Uterus (tissue), 4 donors: ENCODE results near the gene PTPRN2. TPM values are rescaled to one million over a fixed set of nuclear protein-coding genes. Genes with fewer than 3 reads are reported as not detected.

Experiments
- DNase-seq, 2 donors: peaks; one replicate each; pipeline ENCODE4 v3.0.0-alpha.2; 2019 to 2020
- H3K27ac ChIP-seq, 2 donors: fragments of 200-600 bp; sonication (generic); 1 replicate in 1 of 2; 2 replicates in 1 of 2; pipeline ENCODE4 v1.5.1; 2016 to 2018
- H3K27me3 ChIP-seq, 2 donors: fragments of 200-600 bp; sonication (generic); one replicate each; pipeline ENCODE4 v1.5.1; 2018 to 2019; ENCODE audit warnings: control low read depth in 1 of 2
- H3K36me3 ChIP-seq, 2 donors: fragments of 200-600 bp; sonication (generic); one replicate each; pipeline ENCODE4 v1.5.1; 2019; ENCODE audit warnings: control low read depth in 1 of 2
- H3K4me1 ChIP-seq, 2 donors: fragments of 200-600 bp; sonication (generic); one replicate each; pipeline ENCODE4 v1.5.1; 2018 to 2019; ENCODE audit warnings: control low read depth in 1 of 2
- H3K4me3 ChIP-seq, 2 donors: fragments of 200-600 bp; sonication (generic); 1 replicate in 1 of 2; 2 replicates in 1 of 2; pipeline ENCODE4 v1.5.1; 2018 to 2019; ENCODE audit warnings: mild to moderate bottlenecking in 1 of 2
- H3K9me3 ChIP-seq, 2 donors: fragments of 200-600 bp; sonication (generic); one replicate each; pipeline ENCODE4 v1.5.1; 2019; ENCODE audit warnings: control low read depth in 1 of 2
- POLR2A ChIP-seq, 2 donors: fragments of 450-650 bp; IDR thresholded peaks; one replicate each; pipeline ENCODE4 v1.6.1; 2016; ENCODE audit warnings: antibody characterized with exemption in 2 of 2, mild to moderate bottlenecking in 1 of 2, moderate library complexity in 1 of 2
- intact Hi-C: fragments of 100-400 bp; cut with DNase I; formaldehyde crosslinking; loops from one replicate; pipeline ENCODE4 v1.15.1; 2023; ENCODE audit warnings: low total_unique reads
- total RNA-seq, 4 donors: library from RNA; depleted of rRNA in 3 of 4; stranded (reverse); fragments of >200 nt in 3 of 4; gene quantifications; one replicate each; pipeline versions ENCODE4 v1.1.0 to v1.2.4, GENCODE V29; 2014 to 2023
- TF ChIP-seq, protein P1 (sequence below), 4 experiments: fragments of 200-600 bp in 2 of 4; fragments of 450-650 bp in 2 of 4; sonication (generic) in 2 of 4; IDR thresholded peaks; one replicate each; pipeline ENCODE4 v1.5.1; 2016 to 2019; ENCODE audit warnings: antibody characterized with exemption in 4 of 4, mild to moderate bottlenecking in 2 of 4, moderate library complexity in 1 of 4
- donor health status: DM: yes; HTN: yes; CAD: no.

PTPRN2 gene
- total RNA-seq, 4 donors from 2014 or later, result 1.2 to 5.2 (median 2.3) TPM

- no peak for DNase-seq
- Histone ChIP-seq H3K27ac (no peak overlapping the region), H3K36me3 (no peaks in the 10 kb centered on the region), H3K4me3 (no peak overlapping the region), H3K4me1 (no peaks in the 10 kb centered on the region), H3K9me3 (no peaks in the 10 kb centered on the region), H3K27me3 (no peaks in the 10 kb centered on the region)
- TF ChIP-seq, protein P1, sequence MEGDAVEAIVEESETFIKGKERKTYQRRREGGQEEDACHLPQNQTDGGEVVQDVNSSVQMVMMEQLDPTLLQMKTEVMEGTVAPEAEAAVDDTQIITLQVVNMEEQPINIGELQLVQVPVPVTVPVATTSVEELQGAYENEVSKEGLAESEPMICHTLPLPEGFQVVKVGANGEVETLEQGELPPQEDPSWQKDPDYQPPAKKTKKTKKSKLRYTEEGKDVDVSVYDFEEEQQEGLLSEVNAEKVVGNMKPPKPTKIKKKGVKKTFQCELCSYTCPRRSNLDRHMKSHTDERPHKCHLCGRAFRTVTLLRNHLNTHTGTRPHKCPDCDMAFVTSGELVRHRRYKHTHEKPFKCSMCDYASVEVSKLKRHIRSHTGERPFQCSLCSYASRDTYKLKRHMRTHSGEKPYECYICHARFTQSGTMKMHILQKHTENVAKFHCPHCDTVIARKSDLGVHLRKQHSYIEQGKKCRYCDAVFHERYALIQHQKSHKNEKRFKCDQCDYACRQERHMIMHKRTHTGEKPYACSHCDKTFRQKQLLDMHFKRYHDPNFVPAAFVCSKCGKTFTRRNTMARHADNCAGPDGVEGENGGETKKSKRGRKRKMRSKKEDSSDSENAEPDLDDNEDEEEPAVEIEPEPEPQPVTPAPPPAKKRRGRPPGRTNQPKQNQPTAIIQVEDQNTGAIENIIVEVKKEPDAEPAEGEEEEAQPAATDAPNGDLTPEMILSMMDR (IDR thresholded peaks at IDR 0.05), result no peak
- no peak for TF ChIP-seq POLR2A (IDR thresholded peaks at IDR 0.05)
- intact Hi-C loops, result no loop called here
Observed at GRCh38 chr7:157602156-157602555, 985.5 kb downstream of the PTPRN2 start.

GRCh38 chr7:157601530-157601929 is 986.1 kb downstream of the PTPRN2 start:
- intact Hi-C loops, result no loop called here
- Histone ChIP-seq H3K4me1 (no peaks in the 10 kb centered on the region), H3K36me3 (no peaks in the 10 kb centered on the region), H3K27ac (no peak overlapping the region), H3K9me3 (no peaks in the 10 kb centered on the region), H3K4me3 (no peak overlapping the region), H3K27me3 (no peaks in the 10 kb centered on the region)
- TF ChIP-seq, protein P1 (IDR thresholded peaks at IDR 0.05), result no peak
- TF ChIP-seq POLR2A (IDR thresholded peaks at IDR 0.05), result no peak
- DNase-seq, result no peak

- intact Hi-C loops, result no loop called here
- no peak for DNase-seq
Observed at GRCh38 chr7:157599491-157599890, 988.1 kb downstream of the PTPRN2 start.

DNA sequence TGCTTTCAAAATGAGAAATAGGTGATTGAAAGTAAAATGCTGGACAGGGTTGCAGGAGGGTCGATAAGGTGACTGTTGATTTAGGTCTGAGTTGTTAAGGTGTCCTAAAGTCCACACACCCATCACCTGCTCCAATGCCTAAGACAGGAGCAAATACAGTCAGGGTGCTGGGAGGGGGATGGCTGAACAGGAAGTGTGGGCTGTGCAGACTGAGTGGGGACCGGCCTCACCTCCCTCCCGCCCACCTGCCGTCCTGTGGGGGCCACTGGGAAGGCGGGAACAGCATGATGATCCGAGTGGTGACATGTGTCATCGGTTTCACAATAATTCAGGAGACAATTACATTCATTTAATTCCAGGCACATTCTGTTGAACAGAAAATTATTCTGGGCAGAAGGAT is 990.1 kb downstream of the PTPRN2 start:
- no peaks in the 10 kb centered on the region for H3K36me3 ChIP-seq
- no peak for TF ChIP-seq POLR2A (IDR thresholded peaks at IDR 0.05)
- TF ChIP-seq, protein P1 (IDR thresholded peaks at IDR 0.05), result no peak
- no peak for DNase-seq
- no peak overlapping the region for H3K4me3 ChIP-seq
- no peak overlapping the region for H3K27ac ChIP-seq
- no peaks in the 10 kb centered on the region for H3K9me3 ChIP-seq
- no peaks in the 10 kb centered on the region for H3K27me3 ChIP-seq
- H3K4me1 ChIP-seq, result no peaks in the 10 kb centered on the region
- intact Hi-C loops, result no loop called here

More at GRCh38 chr7:157599491-157599890, 988.1 kb downstream of the PTPRN2 start:
- no peak for TF ChIP-seq POLR2A (IDR thresholded peaks at IDR 0.05)
- TF ChIP-seq, protein P1 (IDR thresholded peaks at IDR 0.05), result no peak
- Histone ChIP-seq H3K9me3 (no peaks in the 10 kb centered on the region), H3K36me3 (no peaks in the 10 kb centered on the region), H3K4me1 (no peaks in the 10 kb centered on the region), H3K27ac (no peak overlapping the region), H3K27me3 (no peaks in the 10 kb centered on the region), H3K4me3 (no peak overlapping the region)

GRCh38 chr7:157596881-157597280 is 990.7 kb downstream of the PTPRN2 start:
- H3K9me3 ChIP-seq, result no peaks in the 10 kb centered on the region
- intact Hi-C loops, result no loop called here
- no peak for DNase-seq
- no peak for TF ChIP-seq POLR2A (IDR thresholded peaks at IDR 0.05)
- TF ChIP-seq, protein P1 (IDR thresholded peaks at IDR 0.05), result no peak
- H3K4me3 ChIP-seq, result no peak overlapping the region
- H3K4me1 ChIP-seq, result no peaks in the 10 kb centered on the region
- H3K36me3 ChIP-seq, result no peaks in the 10 kb centered on the region
- H3K27ac ChIP-seq, result no peak overlapping the region
- no peaks in the 10 kb centered on the region for H3K27me3 ChIP-seq
